HG02588 (cell line): ENCODE measurements around the gene SPDYE3.
"Not testable (repeated sequence)": the region's sequence is repeated elsewhere in the genome, so short reads cannot be mapped to it uniquely, and the experiment has no call there.

Experiments used
- ATAC-seq: cut with Tn5 transposase; IDR thresholded peaks from one replicate; pipeline ENCODE4 v1.9.1; 2021; ENCODE audit warnings: mild to moderate bottlenecking, moderate library complexity; ENCODE audit not compliant: unreplicated experiment

The SPDYE3 gene

GRCh38 chr7:100287191-100287969 is 20.1 kb upstream of the SPDYE3 start:
- not testable (repeated sequence) for ATAC-seq

- ATAC-seq, result not testable (repeated sequence)
These were observed 19.2 kb upstream of the SPDYE3 start for GRCh38 chr7:100288258-100288657.

DNA sequence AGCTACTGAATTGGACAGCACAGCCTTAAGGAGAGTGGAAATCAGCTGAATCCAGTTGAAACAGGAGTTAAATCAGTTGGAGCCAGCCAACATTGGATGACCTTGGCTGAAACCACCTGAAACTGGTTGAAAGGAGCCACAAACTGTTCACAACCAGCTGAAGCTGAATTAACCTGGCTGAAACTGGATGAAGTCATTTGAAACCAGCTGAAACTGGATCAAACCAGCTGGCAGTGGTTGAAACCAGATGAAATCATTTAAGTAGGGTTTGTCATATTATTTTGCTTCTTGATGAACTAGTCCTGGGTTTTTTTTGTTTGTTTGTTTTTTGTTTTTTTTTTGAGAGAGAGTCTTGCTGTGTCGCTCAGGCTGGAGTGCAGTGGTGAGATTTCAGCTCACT is 15.3 kb upstream of the SPDYE3 start:
- ATAC-seq, result not testable (repeated sequence)

GRCh38 chr7:100295269-100295668 is 12.2 kb upstream of the SPDYE3 start:
- not testable (repeated sequence) for ATAC-seq

- ATAC-seq, result not testable (repeated sequence)
These were observed 9.5 kb upstream of the SPDYE3 start for GRCh38 chr7:100297852-100298631.

- not testable (repeated sequence) for ATAC-seq
These were observed 8.9 kb upstream of the SPDYE3 start for GRCh38 chr7:100298632-100298895.

DNA sequence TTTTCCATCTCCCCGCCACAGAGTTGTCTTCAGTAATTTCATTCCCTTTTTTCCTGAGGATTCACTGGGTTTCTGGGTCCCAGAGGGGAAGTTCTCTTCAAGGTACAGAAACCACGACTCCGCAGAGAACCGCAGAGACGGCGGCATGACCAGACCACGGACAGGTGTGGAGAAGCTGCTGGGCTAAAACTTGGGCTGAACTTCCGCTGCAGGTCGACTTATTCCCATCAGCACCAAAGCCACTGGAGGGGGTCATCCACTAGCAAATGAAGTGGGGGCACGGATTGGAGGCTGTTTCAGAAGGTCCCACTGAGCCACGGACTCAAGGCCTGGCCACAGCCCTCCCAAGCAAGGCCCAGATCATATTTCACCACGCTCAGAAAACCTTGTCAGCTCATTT is 3.0 kb upstream of the SPDYE3 start:
- ATAC-seq, result not testable (repeated sequence)

GRCh38 chr7:100318329-100318728 is 10.8 kb downstream of the SPDYE3 start:
- not testable (repeated sequence) for ATAC-seq

DNA sequence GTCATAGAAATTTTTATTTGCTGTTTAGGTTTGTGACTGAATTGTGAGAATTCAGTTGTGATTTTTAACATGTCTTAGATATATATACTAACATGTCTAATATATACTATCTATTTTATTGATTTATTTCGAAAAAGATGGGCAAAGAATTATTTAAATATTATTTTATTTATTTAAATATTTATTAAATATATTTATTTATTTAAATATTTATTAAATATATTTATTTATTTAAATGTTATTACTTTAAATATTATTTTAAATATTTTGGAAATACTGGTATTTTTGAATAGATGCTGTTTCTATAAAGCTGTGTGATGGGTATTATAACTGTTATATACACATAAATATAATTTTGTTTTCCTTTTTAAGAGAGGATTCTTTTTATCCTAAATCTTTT is 14.1 kb downstream of the SPDYE3 start:
- ATAC-seq, result not testable (repeated sequence)

GRCh38 chr7:100324194-100324593 is 16.7 kb downstream of the SPDYE3 start:
- ATAC-seq, result not testable (repeated sequence)

DNA sequence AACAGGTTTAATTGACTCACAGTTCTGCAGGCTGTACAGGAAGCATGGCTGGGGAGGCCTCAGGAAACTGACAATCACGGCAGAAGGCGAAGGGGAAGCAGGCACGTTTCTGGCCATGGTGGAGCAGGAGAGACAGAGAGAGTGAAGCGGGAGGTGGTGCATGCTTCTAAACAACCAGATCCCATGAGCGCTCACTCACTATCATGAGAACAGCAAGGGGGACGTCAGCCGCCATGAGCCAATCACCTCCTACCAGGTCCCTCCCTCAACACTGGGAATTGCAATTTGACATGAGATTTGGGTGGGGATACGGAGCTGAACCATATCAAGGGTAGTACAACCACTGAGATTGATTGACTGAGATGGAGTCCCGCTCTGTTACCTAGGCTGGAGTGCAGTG is 18.2 kb downstream of the SPDYE3 start:
- ATAC-seq, result not testable (repeated sequence)

DNA sequence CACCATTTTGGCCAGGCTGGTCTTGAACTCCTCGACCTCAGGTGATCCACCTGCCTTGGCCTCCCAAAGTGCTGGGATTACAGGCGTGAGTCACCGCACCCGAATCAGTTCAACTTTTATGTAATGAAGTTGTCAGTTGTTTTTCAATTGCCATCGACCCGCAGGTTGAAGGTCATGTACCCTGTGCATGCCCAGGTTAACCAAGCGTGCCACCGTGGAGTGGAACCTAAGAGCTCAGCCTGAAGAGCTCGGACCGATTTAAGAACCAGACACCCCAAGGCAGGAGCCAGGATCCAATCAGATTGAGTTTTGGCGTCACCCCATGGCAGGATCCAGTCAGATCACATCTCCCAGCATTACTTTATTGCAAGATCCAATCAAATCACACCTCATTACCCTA is 19.4 kb downstream of the SPDYE3 start:
- not testable (repeated sequence) for ATAC-seq

- ATAC-seq, result peak; percentile 92
These were observed 28.3 kb downstream of the SPDYE3 start for GRCh38 chr7:100335566-100336466.

GRCh38 chr7:100338083-100338696 is 30.7 kb downstream of the SPDYE3 start:
- not testable (repeated sequence) for ATAC-seq

DNA sequence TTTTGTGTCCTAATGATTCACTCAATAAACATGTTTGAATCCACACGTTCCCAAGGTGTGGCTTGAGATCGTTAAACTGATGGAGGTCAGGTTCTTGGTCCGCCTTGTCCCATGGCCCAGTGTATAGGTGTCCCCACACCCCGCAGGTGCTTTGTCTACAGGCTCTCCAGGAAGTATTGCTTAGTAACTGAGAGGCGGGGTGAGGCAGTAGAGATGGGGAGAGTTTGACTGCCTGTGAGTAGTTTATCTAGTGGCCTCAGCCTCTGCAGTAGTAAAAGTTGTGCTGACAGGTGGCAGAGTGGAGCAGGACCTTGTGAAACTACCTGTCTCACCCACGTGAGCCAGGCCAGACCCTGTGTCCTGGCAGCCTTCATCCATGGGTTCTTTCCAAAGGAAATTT is 33.8 kb downstream of the SPDYE3 start:
- not testable (repeated sequence) for ATAC-seq

DNA sequence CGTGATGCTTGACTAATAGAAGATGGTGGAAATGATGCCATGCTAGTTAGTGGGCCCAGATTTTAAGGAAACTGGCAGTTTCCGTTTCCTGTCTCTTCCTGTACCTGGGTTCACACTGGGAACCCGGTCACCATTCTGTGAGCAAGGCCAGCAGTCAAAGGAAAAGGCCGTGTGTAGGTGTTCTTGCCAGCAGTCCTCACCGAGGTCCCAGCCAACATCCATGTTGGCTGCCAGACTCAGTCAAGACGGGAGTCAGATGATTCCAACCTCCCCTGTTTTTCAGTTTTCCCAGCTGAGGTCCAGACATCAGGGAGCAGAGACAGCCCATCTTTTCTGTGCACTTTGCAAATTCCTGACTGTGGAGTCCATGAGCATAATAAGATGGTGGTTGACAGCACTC is 35.3 kb downstream of the SPDYE3 start:
- no peak for ATAC-seq

- not testable (repeated sequence) for ATAC-seq
These were observed 36.6 kb downstream of the SPDYE3 start for GRCh38 chr7:100344124-100344559.

- peak; percentile 80 for ATAC-seq
These were observed 37.2 kb downstream of the SPDYE3 start for GRCh38 chr7:100344560-100345287.

GRCh38 chr7:100345288-100345672 is 37.8 kb downstream of the SPDYE3 start:
- peak; percentile 34 for ATAC-seq

- no peak for ATAC-seq
These were observed 39.4 kb downstream of the SPDYE3 start for GRCh38 chr7:100346921-100347320.
